NCI-H1092 treated with DMSO at 0.1 percent for 48 hours (cell line): Measurements from ENCODE around the gene F13A1.

ENCODE experiments used
- DNase-seq: peaks from one replicate; lab custom pipeline; 2025; lab: John Stamatoyannopoulos, UW

Gene F13A1

DNA sequence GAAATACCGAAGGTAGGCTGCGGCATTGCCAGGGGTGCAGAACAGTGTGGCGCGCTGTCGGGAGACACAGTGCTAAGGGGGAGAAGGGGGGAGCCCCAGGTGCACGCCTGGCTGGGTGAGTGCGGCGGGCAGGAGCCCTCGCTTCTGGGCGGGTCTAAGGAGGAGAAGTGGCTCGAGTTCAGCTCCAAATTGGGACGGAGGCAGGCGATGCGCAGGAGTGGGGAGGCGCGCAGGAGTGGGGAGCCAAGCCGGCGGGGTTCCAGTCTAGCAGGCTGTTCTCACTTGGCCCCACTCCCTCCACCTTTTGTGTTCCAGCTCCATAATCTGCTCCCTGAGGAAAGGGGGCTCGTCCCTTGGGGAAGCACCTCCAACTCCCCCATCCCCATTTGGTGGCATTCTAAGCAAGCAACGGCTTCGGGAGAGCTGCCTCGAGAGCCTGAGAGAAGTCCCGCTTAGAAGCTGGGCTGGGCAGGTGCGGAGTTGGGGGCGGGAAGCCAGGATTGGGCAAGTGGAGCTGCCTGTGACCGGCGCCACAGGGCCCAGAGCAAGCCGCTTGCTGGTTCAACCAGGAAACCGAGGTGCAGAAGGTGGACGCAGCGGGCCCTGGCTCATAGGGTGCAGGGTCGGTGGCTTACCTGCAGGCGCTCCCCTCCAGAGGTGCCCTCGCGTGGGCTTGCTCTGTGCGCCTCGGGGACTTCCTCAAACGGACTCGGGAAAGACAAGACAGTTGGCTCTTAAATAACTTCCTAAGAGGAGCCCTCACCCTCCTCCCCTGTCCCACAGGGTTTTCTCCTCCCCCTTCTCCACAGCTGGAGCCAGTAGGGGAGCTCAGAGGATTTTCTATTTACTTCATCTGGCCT is at the start of gene F13A1:
TSS of gene F13A1 (minus strand) at position 711 of the 860 bp plus-strand sequence. CDS start 1,998 bp downstream, outside the sequence.
- DNase-seq, result no peak

DNA sequence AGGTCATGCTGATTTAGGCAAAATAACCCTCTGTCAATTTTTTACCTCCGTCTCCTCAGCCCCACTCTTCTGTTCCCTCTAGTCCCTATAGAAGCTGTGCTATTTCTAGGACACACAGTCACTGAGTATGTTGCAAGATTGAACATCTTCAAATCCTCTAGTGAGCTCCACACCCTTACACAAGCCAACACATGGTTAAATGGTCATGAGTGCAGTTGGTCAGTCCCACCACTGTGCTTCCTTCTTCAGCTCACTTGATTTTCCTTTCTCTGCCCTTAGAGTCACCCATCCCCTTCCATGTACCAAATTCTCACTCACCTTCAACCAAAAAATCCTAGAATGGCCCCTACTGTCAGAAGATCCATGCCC is 48.2 kb upstream of the F13A1 start:
- no peak for DNase-seq

DNA sequence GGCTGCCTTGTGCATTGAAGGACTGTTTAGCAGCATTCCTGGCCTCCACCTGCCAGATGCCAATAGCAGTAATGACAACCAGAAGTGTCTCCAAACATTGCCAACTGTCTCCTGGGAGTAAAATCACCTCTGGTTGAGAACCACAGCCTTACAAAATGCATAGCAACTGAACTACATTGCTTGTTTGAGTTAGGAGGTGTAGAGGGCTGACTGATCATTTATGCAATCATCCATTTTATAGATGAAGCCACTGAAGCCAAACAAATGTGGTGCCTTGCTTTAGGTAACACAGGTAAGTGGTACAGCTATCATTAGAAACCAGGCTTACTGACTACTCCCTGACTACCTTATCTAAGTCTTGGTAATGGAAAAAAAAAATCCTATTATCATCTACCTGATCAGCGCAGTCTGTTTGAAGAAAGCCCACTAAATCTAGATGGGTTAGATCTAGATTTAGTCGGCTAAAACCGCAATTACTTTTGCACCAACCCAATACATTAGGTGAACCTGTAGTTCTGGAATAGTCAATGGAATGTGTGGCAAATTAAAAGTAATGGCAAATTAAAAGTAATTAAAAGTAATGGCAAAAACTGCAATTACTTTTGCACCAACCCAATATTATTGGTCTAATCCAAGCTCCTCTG is 47.7 kb upstream of the F13A1 start:
- no peak for DNase-seq

DNA sequence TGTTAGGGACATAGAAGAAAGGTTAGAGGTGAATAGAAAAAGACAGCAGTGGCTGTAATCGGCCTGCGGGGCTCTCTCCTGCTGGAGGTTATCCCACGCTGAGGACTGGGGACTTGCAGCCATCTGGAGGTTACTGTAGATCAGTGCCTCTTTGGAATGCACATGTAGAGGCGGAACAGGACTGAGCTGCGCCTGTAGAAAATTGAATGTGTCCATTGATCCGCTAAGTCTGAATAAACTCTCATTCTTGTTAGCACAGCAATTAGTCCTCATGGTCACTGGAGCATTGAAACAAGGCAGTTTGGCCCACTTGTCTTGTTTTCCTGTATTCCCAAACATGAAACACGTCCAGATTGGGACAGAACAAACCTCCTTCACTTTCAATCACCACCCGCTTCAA is 46.3 kb upstream of the F13A1 start:
- no peak for DNase-seq

DNA sequence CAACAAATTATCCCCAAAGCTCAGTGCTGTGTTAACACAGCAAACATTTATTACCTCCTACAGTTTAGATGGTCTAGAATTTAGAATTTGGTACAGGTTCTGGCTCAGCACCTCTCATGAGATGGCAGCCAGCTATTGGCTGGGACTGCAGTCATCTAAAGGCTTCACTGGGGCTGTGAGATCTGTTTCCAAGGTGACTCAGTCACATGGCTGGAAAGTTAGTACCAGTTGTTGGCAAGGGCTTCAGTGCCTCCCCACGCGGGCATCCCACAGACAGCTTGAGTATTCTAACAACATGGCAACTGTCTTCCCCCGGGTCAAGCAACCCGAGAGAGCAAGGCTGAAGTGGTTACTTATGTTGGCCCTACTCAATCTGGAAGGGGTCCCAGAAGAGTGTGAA is 44.8 kb upstream of the F13A1 start:
- DNase-seq, result no peak

DNA sequence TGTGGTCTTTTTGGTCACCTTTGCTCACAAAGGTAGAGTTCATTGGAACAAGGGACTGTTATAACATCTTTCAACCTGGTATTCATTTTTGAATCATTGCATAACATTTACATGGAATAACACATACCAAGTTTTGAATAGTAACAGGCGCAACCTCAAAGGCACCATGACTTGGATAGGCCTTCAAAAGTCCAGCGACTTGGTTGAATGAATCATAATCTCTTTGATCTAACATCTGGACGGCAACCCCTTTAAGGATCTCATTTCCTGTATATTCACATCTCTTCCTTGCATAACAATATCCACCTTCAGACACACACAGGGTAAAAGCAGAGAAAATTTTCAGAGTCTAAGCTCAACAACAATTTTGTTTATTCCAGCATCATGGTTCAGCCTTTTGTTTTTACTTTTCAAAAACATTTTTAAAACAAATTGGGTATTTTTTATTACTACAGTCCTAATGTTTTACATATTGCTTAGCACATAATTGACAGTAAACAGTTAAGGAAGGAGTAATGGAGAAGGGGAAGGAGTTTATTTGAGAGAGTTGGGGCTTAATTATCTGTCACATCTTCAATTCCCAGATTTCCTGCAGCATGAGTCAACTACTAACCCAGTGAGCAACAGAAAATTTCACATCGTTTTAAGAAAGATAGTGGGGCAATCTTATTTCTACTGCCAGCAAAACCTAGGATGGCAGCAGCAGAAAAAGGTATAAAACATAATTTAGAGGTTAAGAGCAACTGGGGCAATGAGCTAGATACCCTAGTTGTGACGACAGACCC is 41.8 kb upstream of the F13A1 start:
- no peak for DNase-seq

DNA sequence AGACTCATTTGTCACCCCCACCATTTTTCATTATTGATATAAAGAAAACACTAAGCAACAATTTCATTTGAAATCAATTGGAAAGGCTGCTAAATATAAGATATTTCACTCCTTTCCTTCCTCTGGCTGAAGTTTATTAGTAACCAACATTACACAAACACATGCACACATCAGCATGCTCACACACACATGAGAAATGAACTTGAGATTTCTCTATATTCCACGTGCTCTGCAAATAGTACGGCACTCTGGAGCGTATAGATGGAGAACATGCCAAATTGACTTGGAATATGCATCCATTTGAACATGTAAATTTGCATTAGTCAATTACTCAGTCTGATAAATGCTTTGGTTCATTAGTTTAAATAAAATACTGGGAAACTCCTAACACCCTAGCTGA is 37.1 kb upstream of the F13A1 start:
- DNase-seq, result no peak

DNA sequence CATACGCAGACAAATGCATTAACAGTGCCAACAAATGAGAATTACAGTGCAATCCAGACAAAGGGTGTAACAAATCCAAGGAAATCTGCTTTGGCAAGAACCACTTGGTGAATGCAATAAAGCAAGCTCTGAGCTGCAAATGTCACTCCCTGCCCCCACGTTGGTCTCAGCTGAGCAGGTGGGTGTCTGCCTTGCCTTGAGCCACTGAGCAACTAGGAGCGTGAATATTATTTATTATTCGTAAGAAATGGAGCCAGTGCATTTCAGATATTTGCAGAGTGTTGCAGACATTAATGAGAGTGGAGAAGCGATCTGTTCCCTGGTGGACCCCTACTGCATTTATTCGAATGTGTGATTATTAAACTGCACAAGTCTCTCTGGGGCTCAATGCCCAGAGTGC is 36.6 kb upstream of the F13A1 start:
- DNase-seq, result no peak

DNA sequence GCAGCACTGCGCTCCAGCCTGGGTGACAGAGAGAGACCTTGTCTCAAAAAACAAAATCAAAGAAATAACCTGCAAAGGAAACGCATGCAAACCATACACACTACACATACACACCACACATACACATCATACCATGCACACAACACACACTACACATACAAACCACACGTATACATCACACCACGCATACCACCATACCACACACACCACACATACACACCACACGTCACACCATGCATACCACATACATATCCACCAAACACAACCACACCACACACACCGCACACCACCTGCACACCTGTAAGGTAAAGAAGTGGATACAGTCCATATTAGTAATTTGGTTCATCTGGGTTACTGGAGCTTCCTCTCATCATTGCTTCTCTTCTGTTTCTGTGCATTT is 32.3 kb upstream of the F13A1 start:
- no peak for DNase-seq

DNA sequence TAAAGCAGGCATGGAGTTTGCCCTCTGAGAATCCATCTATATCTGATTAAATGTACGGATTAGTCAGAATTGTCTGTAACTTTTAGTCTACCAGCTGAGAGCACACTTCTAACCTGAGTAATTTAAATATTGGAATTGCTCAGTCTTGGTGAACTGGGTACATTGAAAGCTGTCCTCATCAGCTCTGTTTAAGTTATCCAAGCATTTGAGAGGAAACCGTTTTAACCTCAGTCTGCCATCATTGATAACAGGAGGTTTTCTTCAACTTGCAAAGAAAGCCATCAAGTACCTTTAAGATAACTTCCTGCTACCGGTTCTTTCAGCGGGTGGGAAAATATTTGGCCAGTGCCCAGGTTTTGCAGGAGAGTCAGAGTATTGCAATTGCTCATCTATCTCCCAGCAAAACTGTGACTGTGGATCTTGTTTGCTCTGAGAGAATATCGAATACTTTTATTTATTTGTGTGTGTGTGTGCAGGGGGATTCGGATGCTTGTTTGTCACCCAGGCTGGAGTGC is 31.1 kb upstream of the F13A1 start:
- no peak for DNase-seq

DNA sequence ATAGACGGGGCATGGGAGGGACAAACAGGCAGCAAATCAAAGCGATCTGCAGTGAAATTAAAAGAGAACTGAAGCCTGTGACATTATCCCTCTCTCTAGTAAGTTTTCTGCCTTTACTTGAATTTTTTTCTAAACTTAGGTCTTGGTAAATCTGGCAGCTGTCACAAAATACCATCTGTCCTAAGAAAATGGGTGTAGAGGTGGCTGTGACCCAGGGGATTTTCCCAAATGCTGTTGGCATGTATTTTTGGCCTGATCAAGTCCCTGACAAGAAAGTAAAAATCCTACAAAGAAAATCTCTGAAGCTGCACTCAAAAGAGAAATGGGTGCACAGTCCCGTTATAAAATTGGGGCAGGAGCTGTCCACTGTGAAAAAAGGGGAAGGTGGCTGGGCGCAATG is 30.2 kb upstream of the F13A1 start:
- DNase-seq, result no peak

DNA sequence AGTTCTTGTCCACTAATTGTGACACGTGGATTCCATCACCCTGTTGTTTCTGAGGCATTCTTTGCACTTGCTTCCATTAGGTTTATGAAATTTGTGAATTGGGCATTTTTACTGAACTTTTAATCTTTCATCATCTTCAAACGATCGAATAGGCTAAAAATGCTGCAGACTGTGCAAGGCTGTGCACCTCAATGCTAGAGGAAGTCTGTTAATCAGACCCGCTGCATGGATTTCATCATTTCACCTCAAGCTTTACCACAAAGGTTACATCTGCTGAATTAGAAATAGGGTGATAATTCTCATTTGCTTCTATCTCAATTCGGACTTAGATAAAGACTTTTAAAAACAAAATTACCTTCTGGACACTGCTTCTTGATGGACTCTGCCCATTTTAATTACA is 27.8 kb upstream of the F13A1 start:
- no peak for DNase-seq

DNA sequence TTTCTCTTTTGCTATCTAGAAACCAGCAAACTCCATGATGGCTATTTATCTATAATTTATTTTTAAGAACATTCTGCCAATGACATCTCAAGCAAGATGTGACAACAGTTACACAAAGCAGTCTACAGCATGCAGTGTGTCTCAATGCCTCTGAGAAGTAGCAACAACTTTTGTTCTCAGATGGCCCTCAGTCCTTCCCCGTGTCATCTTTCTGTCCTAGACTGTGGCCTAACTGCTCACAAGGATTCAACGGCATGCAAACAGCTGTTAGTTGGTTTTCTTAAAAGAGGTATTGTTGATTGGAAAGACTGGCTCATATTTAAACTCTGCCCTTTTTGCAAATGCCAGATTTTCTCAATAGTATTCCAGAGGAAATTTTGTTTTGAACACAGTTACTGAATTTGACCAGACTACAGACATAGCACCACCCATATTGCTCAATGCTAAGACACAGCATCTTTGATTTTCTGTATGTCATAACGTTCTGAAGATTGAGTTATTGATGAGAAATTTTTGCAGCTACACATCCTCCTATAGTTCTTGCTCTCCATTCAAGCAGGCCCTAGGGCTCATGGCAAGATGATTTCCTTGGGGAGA is 26.1 kb upstream of the F13A1 start:
- no peak for DNase-seq

DNA sequence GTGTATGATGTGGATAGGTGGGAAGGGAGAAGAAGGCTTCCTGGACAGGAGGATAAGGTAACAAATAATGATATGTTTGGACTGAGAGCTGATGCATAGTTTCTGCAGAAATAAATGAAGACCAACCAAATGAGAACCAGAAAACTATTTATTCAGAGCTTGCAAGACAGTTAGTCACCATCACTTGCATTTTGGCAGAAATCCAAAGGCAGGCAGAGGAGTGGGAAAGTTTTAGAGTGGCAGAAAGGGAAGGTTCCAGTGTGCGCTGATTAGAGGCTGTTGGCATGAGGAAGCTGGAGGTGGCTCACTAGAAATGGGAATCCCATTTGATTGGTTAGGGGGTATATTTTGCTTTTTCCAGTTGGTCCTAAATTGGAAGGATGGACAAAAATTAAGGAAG is 13.0 kb upstream of the F13A1 start:
- no peak for DNase-seq

DNA sequence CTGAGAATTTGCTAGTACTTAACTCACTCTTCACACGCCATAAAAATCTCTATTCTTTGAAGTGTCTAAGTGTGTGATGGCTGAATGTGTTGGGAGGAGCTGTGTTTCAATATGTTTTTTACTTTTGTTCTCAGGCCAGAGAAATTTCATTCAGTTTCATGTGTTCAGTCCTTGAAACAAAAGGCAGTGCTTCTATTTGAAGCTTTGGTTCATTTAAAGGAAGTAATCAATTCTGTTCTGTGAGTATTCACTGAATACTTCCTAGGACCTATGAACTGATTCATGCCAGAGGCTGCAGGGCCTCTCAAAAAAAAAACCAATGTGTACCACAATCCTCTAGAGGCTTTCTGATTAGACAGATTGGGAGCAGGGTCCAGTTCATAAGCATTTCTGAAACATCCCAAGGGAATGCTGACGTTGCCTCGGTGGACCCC is 12.4 kb upstream of the F13A1 start:
- DNase-seq, result no peak

DNA sequence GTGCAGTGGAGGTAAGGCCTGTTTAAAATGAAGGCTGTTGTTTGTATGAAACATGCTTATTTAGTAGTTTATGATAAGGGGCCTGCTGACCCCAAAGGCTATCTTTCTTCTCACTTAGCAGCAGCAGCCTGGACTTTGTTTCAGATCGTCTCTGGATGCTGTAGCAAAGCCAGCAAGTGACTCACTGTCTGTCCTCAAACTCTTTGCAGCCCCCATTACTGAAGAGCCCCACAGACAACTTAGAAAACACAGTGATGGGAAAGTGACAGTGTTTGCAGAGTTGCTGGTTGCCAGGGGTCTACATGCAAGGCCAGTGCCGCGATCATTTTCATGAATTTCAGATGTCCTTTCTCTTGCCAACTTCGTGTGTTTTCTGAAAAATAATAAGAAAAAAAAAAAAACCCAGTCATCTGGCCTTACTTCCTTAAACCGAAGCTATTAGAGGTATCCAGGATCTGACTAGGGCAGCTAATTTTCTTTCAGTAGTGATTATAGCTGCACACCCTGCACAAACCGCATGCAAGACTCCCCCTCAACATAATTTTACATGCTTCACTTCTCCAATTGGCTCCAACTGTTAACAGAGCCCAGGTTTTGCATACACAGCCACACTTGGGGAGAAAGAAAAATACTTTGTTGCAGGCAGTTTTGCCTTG is 11.6 kb upstream of the F13A1 start:
- DNase-seq, result no peak

DNA sequence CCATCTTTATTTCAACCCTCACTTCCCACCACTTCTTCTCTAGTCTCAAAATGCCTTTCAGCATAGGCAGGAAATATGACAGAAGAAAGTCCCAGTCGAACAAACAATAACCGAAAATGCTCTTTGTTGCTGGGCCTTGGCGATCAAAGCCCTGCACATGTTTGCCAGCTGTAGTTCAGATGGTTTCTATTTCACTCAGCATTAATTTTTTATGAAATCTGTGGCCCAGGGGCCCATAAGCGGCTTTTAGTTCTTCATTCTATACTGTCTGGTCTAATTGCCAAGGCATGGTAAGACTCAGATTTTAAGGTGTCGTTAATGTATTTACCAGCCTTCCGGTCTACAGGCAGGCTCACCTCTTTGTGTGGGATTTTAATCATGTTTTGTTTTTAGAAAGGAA is 10.9 kb upstream of the F13A1 start:
- no peak for DNase-seq

DNA sequence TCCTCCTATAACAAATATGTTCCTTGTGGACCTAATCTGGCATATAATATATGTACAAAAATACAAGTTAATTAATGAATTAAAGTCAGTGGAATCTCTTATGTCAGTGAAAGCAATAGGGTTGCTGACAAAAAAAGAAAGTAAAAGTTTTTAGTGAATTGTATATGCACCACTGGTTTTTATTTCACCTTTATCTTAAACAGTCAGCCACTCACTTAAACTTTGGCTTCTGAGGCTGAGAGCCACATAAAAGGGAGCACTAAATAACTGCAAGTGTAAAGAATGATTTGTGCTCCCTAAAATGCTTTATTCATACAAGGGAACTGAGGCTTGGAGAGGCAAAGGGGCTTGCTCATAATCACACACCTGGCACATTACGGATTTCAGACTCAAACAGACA is 9.9 kb upstream of the F13A1 start:
- no peak for DNase-seq

DNA sequence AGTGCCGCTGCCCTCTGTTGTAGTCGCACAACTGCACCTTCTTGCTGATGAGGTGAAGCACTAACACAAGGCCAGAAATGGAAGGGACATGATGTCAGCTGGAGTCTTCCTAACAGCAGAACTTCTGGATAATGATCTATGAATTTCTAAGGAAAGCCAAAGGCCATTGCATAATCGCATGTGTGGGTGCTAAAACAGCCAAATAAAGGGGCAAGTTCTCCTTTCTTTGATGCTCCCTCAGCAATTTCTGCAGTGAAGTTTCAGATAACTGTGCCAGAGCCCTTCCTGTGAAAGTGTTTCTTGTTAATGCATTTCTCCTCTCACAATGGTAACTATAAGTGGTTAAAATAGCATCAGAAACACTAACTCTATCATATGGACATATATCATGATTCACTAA is 8.0 kb upstream of the F13A1 start:
- no peak for DNase-seq

DNA sequence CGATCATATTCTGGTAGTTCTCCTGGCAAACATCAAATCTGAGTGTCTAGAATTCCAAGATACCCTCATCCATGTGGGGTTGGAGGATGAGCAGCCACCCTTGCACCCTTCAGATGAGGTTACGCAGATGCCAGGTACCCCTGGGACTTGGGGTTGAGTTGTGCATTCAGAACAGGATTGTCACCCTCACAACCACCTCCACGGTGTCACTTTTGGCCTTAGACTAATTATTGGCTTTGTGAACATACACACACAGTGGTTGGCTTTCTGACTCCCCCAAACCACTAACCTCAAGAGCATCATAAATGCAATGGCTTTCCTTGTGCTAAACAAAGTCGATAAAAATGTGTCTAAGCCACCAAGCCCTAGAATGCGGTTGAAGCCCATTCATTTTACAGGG is 2.9 kb upstream of the F13A1 start:
- DNase-seq, result no peak

DNA sequence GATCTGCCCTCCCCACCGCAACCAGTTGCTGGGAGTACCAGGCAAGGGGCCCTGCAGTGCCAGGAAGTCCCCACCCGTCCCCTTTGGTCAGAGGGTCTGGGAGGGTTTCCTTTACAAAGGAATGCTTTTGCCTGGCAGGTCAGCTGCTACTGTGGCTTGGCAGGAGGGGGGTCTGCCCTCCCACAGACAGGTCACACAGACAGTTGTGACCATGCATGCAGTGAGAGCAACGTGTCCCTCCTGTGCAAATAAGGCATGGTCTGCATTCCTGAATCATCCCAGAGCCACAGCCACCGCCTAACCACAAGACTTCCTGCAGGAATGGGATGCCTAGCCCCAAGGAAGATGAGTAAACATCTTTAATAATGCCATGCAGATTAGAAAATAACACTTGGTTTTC is 439 bp upstream of the F13A1 start:
- no peak for DNase-seq
